Subcutaneous abdominal adipose tissue (tissue), 5 donors: ENCODE results near the gene TLK1.
"Not testable (repeated sequence)": the region's sequence is repeated elsewhere in the genome, so short reads cannot be mapped to it uniquely, and the experiment has no call there.

Experiments used
- H3K27ac ChIP-seq: one replicate; pipeline ENCODE4 v1.7.0; 2013; ENCODE audit warnings: low read depth, mild to moderate bottlenecking, inconsistent platforms, low read length, moderate library complexity
- H3K27me3 ChIP-seq, 5 donors: one replicate each; pipeline ENCODE4 v1.7.0; 2013; ENCODE audit warnings: low read length in 5 of 5, inconsistent platforms in 1 of 5; ENCODE audit not compliant: control insufficient read depth in 5 of 5, insufficient read depth in 4 of 5
- H3K36me3 ChIP-seq, 5 donors: one replicate each; pipeline ENCODE4 v1.7.0; 2013; ENCODE audit warnings: low read length in 5 of 5; ENCODE audit not compliant: control insufficient read depth in 5 of 5, insufficient read depth in 5 of 5
- H3K4me1 ChIP-seq, 5 donors: one replicate each; pipeline ENCODE4 v1.7.0; 2013; ENCODE audit warnings: low read length in 5 of 5, mild to moderate bottlenecking in 3 of 5, moderate library complexity in 1 of 5; ENCODE audit not compliant: control insufficient read depth in 5 of 5, insufficient read depth in 5 of 5
- H3K4me3 ChIP-seq, 5 donors: one replicate each; pipeline ENCODE4 v1.7.0; 2013; ENCODE audit warnings: low read length in 5 of 5, low read depth in 1 of 5
- H3K9ac ChIP-seq, 5 donors: one replicate each; pipeline ENCODE4 v1.7.0; 2013; ENCODE audit warnings: low read length in 5 of 5, mild to moderate bottlenecking in 4 of 5, moderate library complexity in 3 of 5
- H3K9me3 ChIP-seq, 5 donors: one replicate each; pipeline ENCODE4 v1.7.0; 2013; ENCODE audit warnings: low read length in 5 of 5; ENCODE audit not compliant: control insufficient read depth in 5 of 5
- donor health status: healthy.
- donor health status: healthy.
- donor health status: healthy.
- donor health status: healthy.
- donor health status: healthy.

The TLK1 gene

DNA sequence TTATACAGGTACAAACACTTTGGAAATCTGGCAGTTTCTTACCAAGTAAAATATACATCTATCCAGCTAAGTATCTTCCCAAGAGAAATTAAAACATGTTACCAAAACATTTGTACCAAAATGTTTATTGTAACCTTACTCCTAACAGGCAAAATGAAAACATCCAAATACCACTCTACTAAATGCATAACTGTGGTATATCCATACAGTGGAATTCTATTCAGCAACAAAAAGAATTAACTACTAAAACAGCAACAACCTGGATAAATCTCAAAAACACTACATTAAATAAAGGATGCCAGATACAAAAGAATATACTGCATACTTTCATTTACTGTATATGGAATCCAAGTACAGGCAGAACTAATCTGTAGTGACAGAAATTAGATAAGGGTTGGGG, 51.1 kb downstream of the TLK1 start:
- Histone ChIP-seq H3K27me3 (no peaks in the 10 kb centered on the region), H3K27ac (no peak overlapping the region), H3K9me3 (no peaks in the 10 kb centered on the region), H3K4me1 (no peaks in the 10 kb centered on the region), H3K36me3 (peaks cover 0 to 5% (median 0%) of the 10 kb centered on the region in 5 donors), H3K9ac (no peak overlapping the region), H3K4me3 (no peak overlapping the region)

DNA sequence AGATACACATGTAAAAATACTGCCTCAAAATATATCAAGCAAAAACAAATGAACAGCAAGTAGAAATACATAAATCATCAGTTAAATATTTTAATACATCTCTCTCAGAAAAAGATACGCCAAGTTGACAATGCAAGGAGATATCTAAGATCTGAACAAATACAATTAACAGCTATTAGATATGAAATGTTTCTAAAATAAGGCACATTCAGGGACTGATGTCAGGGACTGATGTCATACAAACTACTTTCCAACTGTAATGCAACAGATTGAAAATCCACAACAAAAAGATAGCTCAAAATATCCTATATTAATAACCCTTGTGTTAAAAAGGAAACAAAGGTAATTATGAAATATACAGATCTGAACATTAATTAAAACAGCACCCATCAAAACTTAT, 51.7 kb downstream of the TLK1 start:
- no peak overlapping the region for H3K4me3 ChIP-seq
- no peaks in the 10 kb centered on the region for H3K27me3 ChIP-seq
- peaks cover 0 to 5% (median 0%) of the 10 kb centered on the region in 5 donors for H3K36me3 ChIP-seq
- H3K4me1 ChIP-seq = no peaks in the 10 kb centered on the region
- no peak overlapping the region for H3K27ac ChIP-seq
- H3K9me3 ChIP-seq = no peaks in the 10 kb centered on the region
- H3K9ac ChIP-seq = no peak overlapping the region

- Histone ChIP-seq H3K4me3 (no peak overlapping the region), H3K9ac (no peak overlapping the region), H3K27me3 (no peaks in the 10 kb centered on the region), H3K27ac (no peak overlapping the region), H3K36me3 (peaks cover 0 to 5% (median 0%) of the 10 kb centered on the region in 5 donors), H3K4me1 (no peaks in the 10 kb centered on the region), H3K9me3 (no peaks in the 10 kb centered on the region)
Observed at GRCh38 chr2:171107803-171108202, 52.9 kb downstream of the TLK1 start.

- Histone ChIP-seq H3K4me3 (no peak overlapping the region), H3K9ac (no peak overlapping the region), H3K36me3 (peaks cover 0 to 5% (median 2%) of the 10 kb centered on the region in 5 donors), H3K27me3 (no peaks in the 10 kb centered on the region), H3K27ac (no peak overlapping the region), H3K4me1 (no peaks in the 10 kb centered on the region), H3K9me3 (peaks cover 0 to 8% (median 5%) of the 10 kb centered on the region in 5 donors)
Observed at GRCh38 chr2:171104379-171104778, 56.3 kb downstream of the TLK1 start.

DNA sequence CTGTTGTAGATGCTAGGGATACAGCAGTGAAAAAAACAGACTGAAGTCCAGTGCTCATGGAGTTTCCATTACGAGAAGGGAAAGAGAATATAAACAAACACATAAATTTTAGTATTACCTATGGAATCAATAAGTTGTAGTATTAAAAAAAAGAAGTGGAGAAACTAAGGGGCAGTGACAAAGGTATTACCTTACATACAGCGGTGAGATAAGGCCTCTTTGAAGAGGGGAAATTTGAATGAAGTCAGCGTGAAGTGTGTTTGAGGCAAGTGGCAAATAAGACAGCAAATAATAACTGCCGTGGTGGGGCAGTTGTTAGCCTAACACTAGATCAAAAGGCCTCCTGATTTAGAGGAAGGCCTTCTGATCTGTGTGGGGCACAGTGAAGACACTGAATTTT, 57.9 kb downstream of the TLK1 start:
- Histone ChIP-seq H3K4me1 (no peaks in the 10 kb centered on the region), H3K4me3 (no peak overlapping the region), H3K9me3 (peaks cover 0 to 22% (median 12%) of the 10 kb centered on the region in 5 donors), H3K27me3 (no peaks in the 10 kb centered on the region), H3K27ac (no peak overlapping the region), H3K9ac (no peak overlapping the region), H3K36me3 (peaks cover 0 to 5% (median 2%) of the 10 kb centered on the region in 5 donors)

GRCh38 chr2:171100370-171100769, 60.3 kb downstream of the TLK1 start:
- Histone ChIP-seq H3K4me3 (no peak overlapping the region), H3K27ac (no peak overlapping the region)

GRCh38 chr2:171098607-171099006, 62.1 kb downstream of the TLK1 start:
- Histone ChIP-seq H3K9ac (no peak overlapping the region), H3K27ac (no peak overlapping the region), H3K27me3 (no peaks in the 10 kb centered on the region), H3K36me3 (peaks cover 0 to 3% (median 2%) of the 10 kb centered on the region in 5 donors), H3K4me3 (no peak overlapping the region), H3K4me1 (no peaks in the 10 kb centered on the region), H3K9me3 (peaks cover 0 to 23% (median 19%) of the 10 kb centered on the region in 5 donors)

More at GRCh38 chr2:171100370-171100769, 60.3 kb downstream of the TLK1 start:
- Histone ChIP-seq H3K4me1 (no peaks in the 10 kb centered on the region), H3K36me3 (peaks cover 0 to 3% (median 2%) of the 10 kb centered on the region in 5 donors), H3K27me3 (no peaks in the 10 kb centered on the region), H3K9me3 (peaks cover 0 to 23% (median 19%) of the 10 kb centered on the region in 5 donors), H3K9ac (no peak overlapping the region)

DNA sequence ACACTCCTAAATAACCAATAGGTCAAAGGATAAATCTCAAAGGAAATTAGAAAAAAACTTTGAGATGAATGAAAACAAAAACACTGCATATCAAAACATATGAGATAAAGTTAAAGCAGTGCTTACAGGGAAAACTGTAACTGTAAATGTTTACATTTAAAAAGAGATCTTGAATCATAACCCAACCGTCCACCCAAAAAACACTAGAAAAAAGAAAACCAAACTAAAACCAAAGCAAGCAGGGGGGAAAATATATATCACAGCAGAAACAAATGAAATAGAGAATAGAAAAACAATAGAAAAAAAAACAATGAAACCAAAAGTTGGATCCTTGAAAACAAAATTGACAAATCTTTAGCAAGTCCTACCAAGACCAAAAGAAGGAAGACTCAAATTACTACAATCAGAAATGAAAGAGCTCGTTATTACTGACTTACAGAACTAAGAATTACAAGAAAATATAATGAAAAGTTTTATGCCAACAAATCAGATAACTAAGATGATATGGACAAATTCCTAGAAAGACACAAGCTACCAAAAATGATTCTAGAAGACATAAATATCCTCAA, 65.6 kb downstream of the TLK1 start:
- H3K9ac ChIP-seq = no peak overlapping the region
- peaks cover 0 to 3% (median 0%) of the 10 kb centered on the region in 5 donors for H3K36me3 ChIP-seq
- peaks cover 0 to 19% (median 14%) of the 10 kb centered on the region in 5 donors for H3K9me3 ChIP-seq
- no peak overlapping the region for H3K4me3 ChIP-seq
- H3K27me3 ChIP-seq = no peaks in the 10 kb centered on the region
- no peaks in the 10 kb centered on the region for H3K4me1 ChIP-seq
- H3K27ac ChIP-seq = no peak overlapping the region

DNA sequence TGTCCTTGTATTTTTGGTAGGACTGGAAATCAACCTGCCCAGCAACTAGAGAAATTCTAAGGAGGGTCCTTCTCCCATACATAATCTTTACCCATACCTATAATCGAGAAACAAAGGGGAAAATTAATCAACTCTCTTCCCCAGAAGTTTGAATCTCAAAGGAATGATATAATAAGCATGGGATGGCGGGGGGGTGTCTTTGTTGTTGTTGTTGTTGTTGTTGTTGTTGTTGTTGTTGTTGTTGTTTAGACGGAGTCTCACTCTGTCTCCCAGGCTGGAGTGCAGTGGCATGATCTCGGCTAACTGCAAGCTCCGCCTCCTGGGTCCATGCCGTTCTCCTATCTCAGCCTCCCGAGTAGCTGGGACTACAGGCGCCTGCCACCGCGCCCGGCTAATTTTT, 69.2 kb downstream of the TLK1 start:
- H3K27ac ChIP-seq, H3K36me3 ChIP-seq, H3K9me3 ChIP-seq, H3K4me1 ChIP-seq, H3K4me3 ChIP-seq, H3K27me3 ChIP-seq, H3K9ac ChIP-seq: not testable (repeated sequence)

GRCh38 chr2:171089489-171089888, 71.2 kb downstream of the TLK1 start:
- Histone ChIP-seq H3K27ac (no peak overlapping the region), H3K4me3 (no peak overlapping the region), H3K36me3 (no peaks in the 10 kb centered on the region), H3K27me3 (no peaks in the 10 kb centered on the region), H3K9ac (no peak overlapping the region), H3K9me3 (no peaks in the 10 kb centered on the region), H3K4me1 (peaks cover 0 to 10% (median 6%) of the 10 kb centered on the region in 5 donors)
